Uterus (tissue), 4 donors: ENCODE results near the gene SUGCT. TPM values are rescaled to one million over a fixed set of nuclear protein-coding genes. Genes with fewer than 3 reads are reported as not detected.
A peak's percentile ranks its signal among the peaks of the same experiment; 100 is the strongest.

ENCODE experiments used
- DNase-seq, 2 donors: peaks; one replicate each; pipeline ENCODE4 v3.0.0-alpha.2; 2019 to 2020
- H3K27ac ChIP-seq, 2 donors: fragments of 200-600 bp; sonication (generic); 1 replicate in 1 of 2; 2 replicates in 1 of 2; pipeline ENCODE4 v1.5.1; 2016 to 2018
- H3K27me3 ChIP-seq, 2 donors: fragments of 200-600 bp; sonication (generic); one replicate each; pipeline ENCODE4 v1.5.1; 2018 to 2019; ENCODE audit warnings: control low read depth in 1 of 2
- H3K36me3 ChIP-seq, 2 donors: fragments of 200-600 bp; sonication (generic); one replicate each; pipeline ENCODE4 v1.5.1; 2019; ENCODE audit warnings: control low read depth in 1 of 2
- H3K4me1 ChIP-seq, 2 donors: fragments of 200-600 bp; sonication (generic); one replicate each; pipeline ENCODE4 v1.5.1; 2018 to 2019; ENCODE audit warnings: control low read depth in 1 of 2
- H3K4me3 ChIP-seq, 2 donors: fragments of 200-600 bp; sonication (generic); 1 replicate in 1 of 2; 2 replicates in 1 of 2; pipeline ENCODE4 v1.5.1; 2018 to 2019; ENCODE audit warnings: mild to moderate bottlenecking in 1 of 2
- H3K9me3 ChIP-seq, 2 donors: fragments of 200-600 bp; sonication (generic); one replicate each; pipeline ENCODE4 v1.5.1; 2019; ENCODE audit warnings: control low read depth in 1 of 2
- CTCF ChIP-seq, 4 experiments: fragments of 200-600 bp in 2 of 4; fragments of 450-650 bp in 2 of 4; sonication (generic) in 2 of 4; IDR thresholded peaks; one replicate each; pipeline ENCODE4 v1.5.1; 2016 to 2019; ENCODE audit warnings: antibody characterized with exemption in 4 of 4, mild to moderate bottlenecking in 2 of 4, moderate library complexity in 1 of 4
- POLR2A ChIP-seq, 2 donors: fragments of 450-650 bp; IDR thresholded peaks; one replicate each; pipeline ENCODE4 v1.6.1; 2016; ENCODE audit warnings: antibody characterized with exemption in 2 of 2, mild to moderate bottlenecking in 1 of 2, moderate library complexity in 1 of 2
- intact Hi-C: fragments of 100-400 bp; cut with DNase I; formaldehyde crosslinking; loops from one replicate; pipeline ENCODE4 v1.15.1; 2023; ENCODE audit warnings: low total_unique reads
- total RNA-seq, 4 donors: library from RNA; depleted of rRNA in 3 of 4; stranded (reverse); fragments of >200 nt in 3 of 4; gene quantifications; one replicate each; pipeline versions ENCODE4 v1.1.0 to v1.2.4, GENCODE V29; 2014 to 2023
- donor health status: DM: yes; HTN: yes; CAD: no.

SUGCT gene
- total RNA-seq, 4 donors from 2014 or later = 2.0 to 9.6 (median 6.3) TPM; not detected in 1

- no peaks in the 10 kb centered on the region for H3K4me1 ChIP-seq
- no peaks in the 10 kb centered on the region for H3K27me3 ChIP-seq
- no peak overlapping the region for H3K4me3 ChIP-seq
- intact Hi-C loops = no loop called here
- DNase-seq = no peak
- H3K9me3 ChIP-seq = no peaks in the 10 kb centered on the region
- no peak for TF ChIP-seq CTCF (IDR thresholded peaks at IDR 0.05)
- no peak for TF ChIP-seq POLR2A (IDR thresholded peaks at IDR 0.05)
- no peaks in the 10 kb centered on the region for H3K36me3 ChIP-seq
- H3K27ac ChIP-seq = no peak overlapping the region
Measured at GRCh38 chr7:40716052-40716451, 581.2 kb downstream of the SUGCT start.

GRCh38 chr7:40717242-40717641 lies 582.4 kb downstream of the SUGCT start:
- Histone ChIP-seq H3K36me3 (no peaks in the 10 kb centered on the region), H3K27ac (no peak overlapping the region), H3K27me3 (no peaks in the 10 kb centered on the region), H3K4me3 (no peak overlapping the region), H3K4me1 (no peaks in the 10 kb centered on the region), H3K9me3 (no peaks in the 10 kb centered on the region)
- TF ChIP-seq CTCF (IDR thresholded peaks at IDR 0.05) = no peak
- TF ChIP-seq POLR2A (IDR thresholded peaks at IDR 0.05) = no peak
- intact Hi-C loops = no loop called here
- DNase-seq = peak in 1 of 2 donors; percentile 57

DNA sequence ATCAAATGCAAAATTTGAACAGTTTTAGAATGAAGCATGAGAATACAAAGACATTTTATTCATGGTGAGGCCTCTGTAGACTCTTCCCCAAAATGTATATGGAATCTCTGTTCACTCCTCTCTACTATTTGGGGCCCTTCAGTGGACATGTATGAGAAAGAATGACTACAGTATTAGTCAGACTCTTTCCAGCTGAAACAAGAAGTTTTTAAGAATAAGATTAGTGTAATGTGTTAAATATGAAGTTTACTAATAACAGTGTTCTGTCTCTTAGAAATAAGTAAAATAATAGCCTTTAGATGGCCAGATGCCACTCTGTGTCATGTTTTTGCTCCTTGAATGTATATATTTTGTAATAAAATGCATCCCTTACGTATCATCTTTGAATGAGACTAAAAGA lies 585.6 kb downstream of the SUGCT start:
- Histone ChIP-seq H3K27me3 (no peaks in the 10 kb centered on the region), H3K4me1 (no peaks in the 10 kb centered on the region), H3K9me3 (no peaks in the 10 kb centered on the region), H3K27ac (no peak overlapping the region), H3K36me3 (no peaks in the 10 kb centered on the region), H3K4me3 (no peak overlapping the region)
- intact Hi-C loops = no loop called here
- TF ChIP-seq CTCF (IDR thresholded peaks at IDR 0.05) = no peak
- TF ChIP-seq POLR2A (IDR thresholded peaks at IDR 0.05) = no peak
- DNase-seq = no peak

GRCh38 chr7:40721342-40721949 lies 586.6 kb downstream of the SUGCT start:
- intact Hi-C loops = no loop called here
- no peak overlapping the region for H3K27ac ChIP-seq
- no peak for TF ChIP-seq CTCF (IDR thresholded peaks at IDR 0.05)
- no peak for TF ChIP-seq POLR2A (IDR thresholded peaks at IDR 0.05)
- H3K27me3 ChIP-seq = no peaks in the 10 kb centered on the region
- H3K4me3 ChIP-seq = no peak overlapping the region
- no peak for DNase-seq
- H3K9me3 ChIP-seq = no peaks in the 10 kb centered on the region
- H3K36me3 ChIP-seq = no peaks in the 10 kb centered on the region
- H3K4me1 ChIP-seq = no peaks in the 10 kb centered on the region

- TF ChIP-seq POLR2A (IDR thresholded peaks at IDR 0.05) (no peak), CTCF (IDR thresholded peaks at IDR 0.05) (no peak)
- Histone ChIP-seq H3K4me3 (no peak overlapping the region), H3K36me3 (no peaks in the 10 kb centered on the region), H3K4me1 (no peaks in the 10 kb centered on the region), H3K9me3 (no peaks in the 10 kb centered on the region), H3K27ac (no peak overlapping the region), H3K27me3 (no peaks in the 10 kb centered on the region)
- DNase-seq = no peak
- intact Hi-C loops = no loop called here
Measured at GRCh38 chr7:40722242-40722641, 587.4 kb downstream of the SUGCT start.
